ENCODE measurements around the gene ABLIM3.

DNA sequence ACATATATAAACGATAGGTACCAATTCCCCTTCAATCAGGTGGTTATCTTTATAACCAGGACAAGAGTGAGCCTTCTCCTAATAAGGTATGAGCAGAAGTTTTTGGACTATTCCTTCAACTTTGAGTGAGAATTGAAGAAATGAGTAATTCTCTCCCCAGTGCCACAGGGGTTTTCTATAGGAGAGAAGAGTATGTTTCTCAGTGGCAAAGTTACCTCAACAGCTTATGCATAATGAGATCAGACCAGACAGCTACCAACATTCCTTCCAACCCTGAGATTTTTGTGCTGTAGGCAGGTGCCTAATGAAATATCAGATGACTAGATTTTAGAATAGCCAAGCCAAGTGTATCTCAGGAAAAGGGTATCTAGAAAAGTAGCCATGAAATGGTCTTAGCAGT, 40.9 kb downstream of the ABLIM3 start:
- no peak for TF ChIP-seq CTCF (IDR thresholded peaks at IDR 0.05)
- TF ChIP-seq POLR2A (IDR thresholded peaks at IDR 0.05) = no peak

Measured in thyroid gland (tissue), 4 donors.